Measurements from ENCODE around the gene CD82.
A peak's percentile ranks its signal among the peaks of the same experiment; 100 is the strongest.

The CD82 gene

DNA sequence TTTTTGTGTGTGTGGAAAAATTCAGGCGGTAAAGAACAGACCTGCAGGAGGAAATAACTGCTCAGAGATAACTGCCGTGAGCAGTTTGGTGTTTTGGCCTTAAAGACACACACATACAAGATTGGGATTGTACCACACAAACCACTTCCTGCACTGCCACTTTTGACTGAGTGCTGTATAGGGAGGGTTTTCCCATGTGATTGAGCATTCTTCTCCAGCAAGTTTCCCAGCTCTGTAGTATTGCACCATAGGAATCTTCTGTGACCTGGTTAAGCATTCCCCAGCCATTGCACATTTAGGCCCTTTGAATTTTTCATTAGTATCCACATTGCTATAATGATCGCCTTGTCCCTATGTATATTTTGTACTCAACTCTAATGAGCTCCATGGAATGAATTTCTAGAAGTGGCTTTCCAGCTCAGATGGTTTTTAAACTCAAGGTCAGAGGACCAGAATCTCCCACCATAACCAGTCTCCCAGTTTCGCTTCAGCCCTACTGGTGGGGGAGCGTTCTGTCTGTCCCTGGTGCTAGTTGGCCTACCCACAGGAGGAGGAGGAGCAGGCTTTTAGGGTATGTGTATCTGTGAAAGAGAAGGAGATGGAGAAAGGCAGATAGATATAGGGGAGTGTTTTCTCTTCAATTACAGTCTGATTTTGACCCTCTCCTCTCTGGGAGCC is 9.3 kb downstream of the CD82 start:
- DNase-seq (ENCODE audit: low read depth in 1 of 2, low spot score in 1 of 2): no peak

DNA sequence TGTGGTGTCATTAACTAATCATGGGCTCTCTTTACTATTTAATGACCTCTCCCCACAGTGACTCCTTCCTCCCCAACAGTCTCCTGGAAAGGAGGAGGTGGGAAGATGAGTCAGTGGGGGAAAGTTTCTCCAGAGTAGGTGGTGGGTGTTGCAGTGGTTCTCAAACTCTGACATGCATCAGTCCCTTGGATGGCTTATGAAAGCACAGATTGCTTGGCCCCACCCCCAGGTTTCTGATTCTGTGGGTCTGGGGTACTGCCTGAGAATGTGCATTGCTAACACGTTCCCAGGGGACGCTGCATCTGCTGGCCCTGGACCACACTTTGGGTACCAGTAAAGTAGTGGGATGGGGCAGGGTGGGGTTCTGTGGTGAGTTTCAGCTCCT is 9.8 kb downstream of the CD82 start:
- DNase-seq (ENCODE audit: low read depth in 1 of 2, low spot score in 1 of 2): no peak

DNA sequence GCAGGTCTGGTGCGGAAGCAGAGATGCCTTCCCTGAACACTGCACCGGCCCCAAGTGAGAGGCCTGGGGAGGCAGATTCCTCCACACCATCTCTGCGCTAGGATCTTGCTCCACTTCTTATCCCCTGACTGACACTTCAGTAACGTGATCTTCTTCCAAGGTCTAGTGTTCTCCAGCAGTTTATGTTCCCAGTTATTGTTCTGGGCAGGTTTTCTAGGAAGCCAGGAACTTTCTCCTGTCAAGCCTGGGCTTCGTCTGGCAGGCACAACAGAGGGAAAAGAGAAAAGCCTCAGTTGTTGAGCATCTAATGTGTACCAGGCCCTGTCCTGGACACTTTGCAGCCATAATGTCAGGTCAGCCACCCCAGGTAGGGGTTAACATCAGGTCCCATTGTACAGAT is 10.5 kb downstream of the CD82 start:
- DNase-seq (ENCODE audit: low read depth in 1 of 2, low spot score in 1 of 2): no peak

DNA sequence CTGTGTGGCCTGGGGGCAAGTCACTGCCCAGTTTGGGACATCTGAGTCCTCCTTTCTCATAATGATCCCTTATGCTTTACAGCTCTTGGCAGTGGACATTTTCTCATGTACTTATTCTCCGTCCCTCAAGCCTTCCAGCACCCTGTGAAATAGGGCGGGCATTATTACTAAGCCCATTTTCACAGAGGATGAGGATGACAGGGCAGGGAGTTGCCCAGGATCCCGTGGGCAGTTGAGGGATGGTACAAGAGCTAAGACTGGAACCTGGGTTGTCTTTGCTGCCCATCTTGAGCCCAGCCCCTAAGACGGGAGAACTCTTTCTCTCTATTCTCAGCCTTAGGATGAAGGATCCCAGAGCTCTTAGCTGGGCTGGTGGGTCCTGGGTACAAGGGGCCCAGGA is 11.2 kb downstream of the CD82 start:
- DNase-seq (ENCODE audit: low read depth in 1 of 2, low spot score in 1 of 2): no peak

DNA sequence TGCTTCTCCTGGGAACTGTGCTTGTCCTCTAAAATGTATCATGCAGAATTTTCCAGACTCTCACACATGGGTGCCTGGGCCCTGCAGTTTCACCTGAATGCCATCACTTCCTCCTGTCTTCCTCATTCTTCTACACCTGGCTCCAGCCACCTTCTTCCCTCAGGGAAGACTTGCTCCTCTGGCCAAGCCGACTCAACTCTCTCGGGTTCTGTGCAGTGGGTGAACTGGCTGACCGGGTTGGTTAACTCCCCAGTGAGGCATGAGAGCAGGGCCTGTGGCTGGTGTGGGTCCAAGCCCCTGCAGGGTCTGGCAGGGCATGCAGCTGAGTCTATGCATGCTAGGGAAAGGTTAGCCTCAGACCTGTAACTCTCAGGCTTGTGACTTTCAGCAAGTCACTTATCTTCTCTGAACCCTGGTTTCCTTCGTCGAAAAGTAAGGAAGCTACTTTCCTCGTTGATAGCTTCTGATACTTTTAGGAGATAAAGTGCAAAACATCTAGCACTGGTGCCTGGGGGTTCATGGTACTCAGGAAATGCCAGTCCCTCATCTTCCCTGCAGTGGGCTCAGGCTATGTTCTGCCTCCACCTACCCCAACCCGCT is 11.9 kb downstream of the CD82 start:
- DNase-seq (ENCODE audit: low read depth in 1 of 2, low spot score in 1 of 2): no peak

DNA sequence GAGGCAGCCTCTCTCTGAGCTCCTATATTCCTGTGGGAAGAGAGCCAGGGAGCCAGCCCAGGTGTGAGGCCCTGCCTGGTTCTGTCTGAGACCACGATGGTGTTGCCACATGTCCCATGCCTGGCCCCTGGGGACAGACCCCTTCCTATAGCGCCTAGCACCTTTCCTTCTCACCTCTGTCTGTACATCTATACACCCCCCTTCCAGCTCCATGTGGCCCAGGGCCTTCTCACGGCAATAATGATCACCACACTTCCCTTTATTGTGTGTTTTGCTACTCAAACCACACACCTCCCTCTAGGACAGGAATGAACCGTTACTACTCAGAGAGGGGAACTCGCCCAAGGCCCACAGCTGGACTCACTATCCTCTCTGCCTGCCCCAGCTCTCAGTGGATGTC is 12.8 kb downstream of the CD82 start:
- no peak for DNase-seq (ENCODE audit: low read depth in 1 of 2, low spot score in 1 of 2)

DNA sequence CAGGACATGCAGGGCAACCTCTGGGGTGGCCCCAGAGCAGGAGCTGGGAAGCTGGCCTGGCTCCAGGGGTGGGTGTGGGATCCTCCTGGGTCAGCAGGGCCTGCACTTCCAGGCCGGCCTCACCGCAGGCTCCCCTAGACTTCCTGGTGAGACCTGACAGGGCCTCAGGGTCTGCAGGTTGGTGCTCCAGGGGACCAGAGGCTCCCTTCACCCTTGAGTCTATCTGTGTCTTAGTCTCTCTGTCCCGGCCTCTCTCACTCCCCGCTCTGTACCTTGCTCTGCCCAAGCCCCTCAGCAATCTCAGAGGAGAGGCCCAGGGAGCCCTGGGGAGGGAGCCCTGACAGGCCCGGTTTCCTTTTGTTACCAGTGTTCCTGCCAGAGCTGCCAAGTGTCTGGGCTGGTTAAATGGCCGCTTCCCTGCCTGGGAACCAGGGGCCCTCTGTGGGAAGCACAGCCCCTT is 13.9 kb downstream of the CD82 start:
- no peak for DNase-seq (ENCODE audit: low read depth in 1 of 2, low spot score in 1 of 2)

DNA sequence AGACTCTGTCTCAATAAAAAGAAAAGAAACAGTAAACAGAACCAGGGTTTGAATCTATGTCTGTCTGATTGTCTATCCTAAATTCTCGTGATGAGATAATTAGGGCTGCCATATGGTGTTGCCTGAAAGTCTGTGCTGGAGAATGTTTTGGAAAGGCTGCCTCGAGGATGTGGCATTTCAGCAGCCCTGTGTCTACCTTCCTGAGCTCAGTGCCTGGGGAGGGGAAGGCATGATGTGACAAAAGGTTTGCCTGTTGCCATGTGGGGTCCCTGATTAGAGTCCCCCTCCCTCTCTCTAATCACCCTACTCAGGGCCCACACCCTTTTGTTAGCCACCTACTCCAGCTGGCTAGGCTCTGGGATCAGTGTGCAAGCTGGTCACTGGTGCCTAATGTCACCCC is 15.2 kb downstream of the CD82 start:
- no peak for DNase-seq (ENCODE audit: low read depth in 1 of 2, low spot score in 1 of 2)

DNA sequence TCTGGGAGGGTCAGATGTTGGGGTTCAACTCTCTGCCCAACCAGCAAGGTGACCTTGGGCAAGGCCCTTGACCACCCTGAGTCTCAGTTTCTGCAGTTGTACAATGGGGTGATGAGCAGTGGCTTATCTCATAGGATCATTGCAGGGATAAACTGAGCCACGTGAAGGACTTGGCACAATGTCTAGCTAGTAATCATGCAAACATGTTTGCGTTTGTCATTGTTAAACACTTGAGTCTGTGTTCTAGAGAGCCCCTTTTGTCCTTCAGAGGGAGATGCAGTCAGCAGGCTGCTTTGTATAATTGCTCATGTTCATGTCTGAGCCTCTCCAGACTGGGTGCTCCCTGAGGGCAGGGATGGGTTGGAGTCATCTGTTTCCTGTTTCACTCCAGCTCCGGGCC is 15.8 kb downstream of the CD82 start:
- DNase-seq (ENCODE audit: low read depth in 1 of 2, low spot score in 1 of 2): no peak

DNA sequence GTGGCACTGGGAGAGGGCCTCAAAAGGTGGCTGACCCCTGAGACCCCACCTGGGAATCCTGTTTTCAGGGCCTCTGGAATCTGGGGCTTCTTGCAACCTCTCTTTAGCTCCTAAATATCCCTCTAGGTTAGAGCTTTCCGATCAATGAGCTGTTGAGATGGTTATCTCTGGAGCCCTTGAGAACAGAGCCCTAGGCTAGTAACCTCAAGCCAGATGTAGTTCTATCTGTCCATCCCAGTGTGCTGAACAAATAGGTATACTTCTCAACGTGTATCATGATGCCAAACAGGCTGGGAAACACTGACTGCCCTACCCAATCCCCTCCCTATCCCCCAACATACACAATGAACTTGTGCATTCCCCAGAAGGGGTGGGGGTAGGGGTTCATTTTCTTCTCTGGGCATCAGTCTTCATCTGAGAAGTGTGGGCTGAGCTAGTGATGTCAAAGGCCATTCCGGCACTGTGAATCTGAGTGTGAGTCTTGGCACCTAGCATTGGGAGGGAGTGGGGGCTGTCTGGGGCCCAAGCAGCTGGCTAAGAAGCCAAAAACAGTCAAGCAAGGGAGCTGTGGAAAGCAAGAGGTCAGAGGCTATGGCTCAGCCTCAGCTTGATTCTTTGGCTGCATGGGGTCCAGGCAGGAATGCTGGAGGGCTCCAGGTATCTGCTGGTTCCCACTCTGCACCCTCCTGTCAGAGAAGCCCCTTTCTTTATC is 17.3 kb downstream of the CD82 start:
- no peak for DNase-seq (ENCODE audit: low read depth in 1 of 2, low spot score in 1 of 2)

DNA sequence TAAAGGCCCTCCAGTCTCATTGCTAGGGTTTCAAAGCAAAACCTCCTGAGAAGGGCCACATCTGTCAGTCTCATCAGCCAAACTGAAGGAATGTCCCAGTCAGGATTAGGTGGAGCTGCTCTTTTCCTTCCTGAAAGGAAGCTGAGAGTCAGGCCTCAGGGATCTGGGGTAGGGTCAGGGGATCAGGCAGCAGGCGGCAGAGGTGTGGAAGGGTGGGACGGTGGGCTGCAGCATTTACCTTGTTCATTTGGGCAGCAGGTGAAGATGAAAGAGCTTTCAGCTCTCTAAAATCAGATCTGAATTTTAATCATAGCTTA is 17.8 kb downstream of the CD82 start:
- no peak for DNase-seq (ENCODE audit: low read depth in 1 of 2, low spot score in 1 of 2)

DNA sequence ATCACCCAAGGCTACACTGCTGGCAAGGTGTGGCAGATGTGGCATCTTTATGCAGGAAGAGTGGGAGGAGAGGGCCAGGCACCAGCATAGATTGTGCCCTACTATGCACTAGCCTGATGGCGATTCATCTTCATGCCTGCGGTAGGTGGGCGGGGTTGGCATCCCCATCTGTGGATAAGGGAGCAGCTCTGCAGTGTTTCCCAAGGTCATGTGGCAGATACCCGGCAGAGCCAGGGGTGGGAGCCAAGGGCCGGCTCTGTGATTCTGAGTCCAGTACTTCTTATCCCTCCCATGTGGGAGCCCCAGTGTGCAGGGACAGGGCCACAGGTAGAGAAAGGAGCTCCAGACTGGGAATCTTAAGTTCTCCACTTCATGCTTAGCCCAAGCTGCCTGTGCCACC is 20.0 kb downstream of the CD82 start:
- DNase-seq (ENCODE audit: low read depth in 1 of 2, low spot score in 1 of 2): no peak

DNA sequence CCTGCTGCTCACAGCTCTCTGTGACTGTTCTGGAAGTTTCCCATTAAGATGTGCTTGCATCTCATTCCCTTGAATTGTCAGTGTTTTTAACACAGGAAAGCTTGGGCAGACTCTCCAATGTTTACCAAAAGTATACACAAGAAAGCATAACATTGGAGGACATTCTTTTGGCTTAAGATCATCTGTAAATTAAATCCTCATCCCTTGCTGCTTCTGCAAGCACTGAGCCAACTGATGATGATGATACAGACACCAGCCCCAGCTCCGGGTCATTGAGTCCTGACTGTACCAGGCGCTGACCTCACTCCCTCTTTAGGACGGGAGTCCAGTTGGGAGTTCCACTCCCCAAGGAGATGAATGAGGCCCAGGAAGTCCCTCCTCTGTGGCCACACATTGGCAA is 23.8 kb downstream of the CD82 start:
- DNase-seq (ENCODE audit: low read depth in 1 of 2, low spot score in 1 of 2): no peak

DNA sequence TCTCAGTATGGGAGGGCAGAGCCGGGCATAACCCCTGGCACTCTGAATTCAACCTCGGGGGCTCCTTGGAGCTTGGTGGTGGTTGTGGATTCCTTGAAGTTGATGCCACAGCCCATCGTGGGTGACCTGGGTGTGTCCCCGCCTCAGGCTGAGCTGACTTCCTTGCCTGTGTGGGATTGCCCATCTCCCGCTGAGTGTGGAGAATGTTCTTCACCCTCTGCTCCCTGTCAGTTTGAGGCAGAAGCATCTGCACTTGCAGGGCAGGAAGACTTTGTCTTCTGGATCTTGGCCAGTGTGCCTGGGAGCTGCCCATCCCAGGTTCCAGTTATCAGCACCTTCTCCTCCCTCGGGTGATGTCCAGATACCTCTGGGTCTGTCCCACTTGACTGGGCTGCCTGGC is 25.3 kb downstream of the CD82 start:
- no peak for DNase-seq (ENCODE audit: low read depth in 1 of 2, low spot score in 1 of 2)

DNA sequence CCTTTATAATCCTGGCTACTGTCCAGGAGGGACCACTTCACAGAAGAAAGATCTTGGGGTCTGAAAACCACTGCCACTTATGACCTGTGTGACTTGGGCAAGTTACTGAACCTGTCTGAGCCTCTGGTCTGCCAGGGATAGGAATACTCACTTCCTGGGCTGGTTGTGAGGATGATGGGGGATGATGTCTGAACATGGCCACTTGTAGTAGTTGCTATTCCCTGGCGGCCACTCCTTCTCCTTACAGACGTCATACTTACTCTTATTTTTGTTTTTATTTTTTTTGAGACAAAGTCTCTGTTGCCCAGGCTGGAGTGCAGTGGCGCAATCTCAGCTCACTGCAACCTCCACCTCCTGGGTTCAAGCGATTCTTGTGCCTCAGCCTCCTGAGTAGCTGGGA is 26.1 kb downstream of the CD82 start:
- DNase-seq (ENCODE audit: low read depth in 1 of 2, low spot score in 1 of 2): no peak

DNA sequence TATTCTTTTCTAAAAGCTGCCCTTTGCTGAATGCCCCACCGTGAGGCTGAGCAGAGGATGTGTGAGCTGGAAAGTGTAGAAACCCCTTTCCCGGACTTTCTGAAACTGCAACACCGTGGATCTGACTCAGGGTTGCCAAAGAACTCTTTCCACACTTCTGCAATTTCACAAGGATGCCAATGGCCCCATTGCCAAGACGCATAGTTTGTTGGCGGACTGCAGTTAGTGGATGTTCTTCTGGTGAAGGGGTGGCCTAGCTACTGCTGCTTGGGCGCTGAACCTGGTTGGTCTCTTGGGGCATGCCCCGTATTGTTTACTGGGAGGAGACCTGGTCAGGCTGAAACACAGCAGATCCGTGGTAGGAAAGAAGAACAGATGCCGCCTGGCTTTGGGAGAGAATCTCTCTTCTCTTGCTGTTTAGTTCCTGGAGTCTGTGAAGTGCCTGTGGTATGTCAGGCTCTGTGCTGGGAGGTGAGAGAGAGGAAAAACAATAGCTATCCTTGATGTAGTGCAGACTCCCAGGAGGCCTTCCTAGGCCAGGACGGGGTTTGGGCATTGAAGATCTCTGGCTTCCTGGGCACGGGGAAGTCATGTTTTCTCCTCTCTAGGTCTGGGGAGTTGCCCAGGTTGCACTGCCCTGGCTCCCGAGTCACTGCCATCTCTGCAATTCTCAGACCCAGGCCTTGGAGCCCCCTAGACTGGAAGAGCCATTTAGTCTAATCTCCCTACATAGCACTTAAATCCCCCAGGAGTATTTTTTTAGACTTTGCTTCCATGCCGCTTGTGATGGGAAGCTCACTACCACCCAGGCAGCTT is 26.9 kb downstream of the CD82 start:
- DNase-seq (ENCODE audit: low read depth in 1 of 2, low spot score in 1 of 2): no peak

DNA sequence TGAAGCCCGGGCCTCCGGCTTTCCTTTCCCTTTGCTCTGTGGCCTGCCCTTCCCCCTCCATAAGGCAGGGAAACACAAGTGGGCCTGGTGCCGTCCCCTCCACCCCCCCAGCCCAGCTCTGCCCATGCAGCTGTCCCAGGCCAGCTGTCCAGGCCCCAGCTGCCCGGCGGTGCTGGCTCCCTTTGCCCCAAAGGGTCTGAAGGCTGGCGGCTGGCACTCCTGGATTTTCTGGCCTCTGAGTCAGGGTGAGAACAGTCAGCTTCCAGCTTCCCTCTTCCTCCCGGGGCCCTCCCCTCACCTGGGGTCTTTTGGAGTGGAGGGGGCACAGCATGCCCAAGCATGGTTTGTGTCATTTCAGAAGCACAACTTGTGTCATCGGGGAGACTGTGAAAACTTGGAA is 27.8 kb downstream of the CD82 start:
- DNase-seq (ENCODE audit: low read depth in 1 of 2, low spot score in 1 of 2): no peak

DNA sequence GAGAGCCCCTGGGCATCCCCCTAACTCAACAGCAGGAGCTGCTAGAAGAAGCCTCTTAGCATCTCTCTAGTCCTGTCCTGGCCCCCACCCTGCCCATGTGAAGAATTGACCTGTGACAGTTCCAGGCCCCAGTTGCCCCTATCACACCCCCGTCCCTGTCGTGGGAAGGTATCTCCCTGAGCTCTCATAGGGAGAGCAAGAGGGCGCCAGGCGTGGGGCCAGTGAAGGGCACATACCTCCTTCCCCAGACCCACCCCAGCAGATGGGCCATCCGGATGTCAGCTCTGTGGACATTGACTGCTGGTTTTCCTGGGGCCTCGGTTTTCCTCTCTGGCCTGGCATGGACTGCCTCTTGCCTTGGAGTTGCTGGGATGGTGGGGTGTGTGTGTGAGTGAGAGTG is 29.5 kb downstream of the CD82 start:
- DNase-seq (ENCODE audit: low read depth in 1 of 2, low spot score in 1 of 2): no peak

DNA sequence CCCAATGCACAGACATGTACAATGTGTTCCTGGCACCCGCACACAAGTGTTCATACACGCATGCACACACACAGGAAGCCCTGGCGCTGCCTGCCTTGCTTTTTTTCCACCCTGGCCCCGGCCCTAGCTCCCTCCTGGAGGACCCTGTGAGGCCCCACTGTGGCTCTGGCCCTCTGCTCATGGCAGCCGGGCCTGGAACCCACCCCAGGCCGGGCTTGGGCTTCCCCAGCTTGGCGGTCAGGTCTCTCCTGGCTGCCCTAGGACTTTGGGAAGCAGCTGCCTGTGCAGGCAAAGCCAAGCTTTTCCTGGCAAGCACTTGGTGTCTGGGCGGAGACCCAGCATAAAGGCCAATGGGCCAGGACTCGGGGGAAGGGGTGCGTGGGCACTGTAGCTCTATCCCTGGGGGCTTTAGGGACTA is 30.5 kb downstream of the CD82 start:
- DNase-seq (ENCODE audit: low read depth in 1 of 2, low spot score in 1 of 2): no peak

DNA sequence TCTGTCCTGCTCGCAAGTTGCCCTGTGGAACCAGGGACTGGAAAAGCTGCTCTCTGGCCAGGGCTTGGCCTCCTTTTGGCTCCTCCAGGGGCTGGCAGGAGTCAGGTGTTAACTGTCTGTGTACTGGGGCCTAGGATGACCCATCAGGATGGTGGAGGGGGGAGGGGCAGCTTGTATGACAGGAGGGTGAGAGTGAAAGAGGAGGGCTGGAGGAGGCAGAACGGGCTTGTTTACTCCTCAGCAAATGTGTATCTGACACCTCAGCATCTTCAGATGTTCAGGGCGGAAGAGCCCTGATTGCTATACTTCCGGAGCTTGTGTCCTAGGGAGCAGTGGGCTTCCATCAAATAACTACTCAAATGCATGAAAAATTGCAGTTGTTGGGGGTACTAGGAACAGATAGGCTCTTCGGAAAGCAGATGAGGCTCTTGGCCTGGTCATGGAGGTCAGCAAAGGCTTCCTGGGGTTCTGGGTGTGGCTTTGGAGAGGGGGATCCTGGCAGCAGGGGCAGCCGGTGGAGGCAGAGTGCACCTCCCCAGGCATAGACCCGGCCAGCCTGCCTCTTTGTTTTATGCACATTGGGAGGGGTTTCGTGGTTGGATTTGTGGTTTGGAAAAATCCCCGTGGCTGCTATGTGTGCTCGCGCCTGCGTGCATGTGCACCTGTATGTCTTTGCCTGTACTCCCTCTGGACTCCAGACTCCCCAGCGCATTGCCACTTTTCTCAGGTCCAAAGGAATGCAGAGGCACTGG is 31.2 kb downstream of the CD82 start:
- peak; percentile 12 to 38 for DNase-seq (ENCODE audit: low read depth in 1 of 2, low spot score in 1 of 2)

DNA sequence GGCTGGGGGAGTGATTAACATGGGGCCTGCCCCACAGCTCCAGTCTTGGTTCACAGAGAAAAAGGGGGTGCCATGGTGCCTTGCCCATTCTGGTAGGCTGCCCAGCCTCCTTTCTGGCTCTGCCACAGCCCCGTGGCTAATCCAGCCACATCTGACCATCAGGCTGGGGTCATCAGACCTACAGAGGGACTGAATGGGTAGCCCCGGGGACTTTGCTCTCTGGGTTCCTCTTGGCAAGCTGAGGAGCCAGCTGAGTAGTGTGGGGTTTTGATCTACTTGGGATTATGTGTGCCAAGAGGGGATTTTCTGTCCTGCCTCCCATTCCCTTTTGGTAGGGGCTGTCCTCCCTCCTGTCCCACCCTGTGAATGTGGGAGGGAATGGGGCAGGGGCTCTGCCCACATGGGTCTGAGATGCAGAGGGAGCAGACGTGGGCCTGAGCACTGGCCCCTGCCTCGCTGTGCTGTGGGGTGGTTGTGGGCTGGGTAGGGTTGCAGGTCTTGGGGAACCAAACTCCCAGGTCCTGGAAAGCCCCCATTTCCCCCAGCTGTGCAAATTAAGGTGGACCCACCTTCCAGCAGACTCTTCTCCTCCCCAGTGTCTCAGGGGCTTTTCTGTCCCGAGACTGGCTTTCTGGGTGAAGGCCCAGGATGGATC is 32.0 kb downstream of the CD82 start:
- DNase-seq (ENCODE audit: low read depth in 1 of 2, low spot score in 1 of 2): no peak
